ENCODE results near the gene CORO6. TPM values are rescaled to one million over a fixed set of nuclear protein-coding genes. Genes with fewer than 3 reads are reported as not detected.
A peak's percentile ranks its signal among the peaks of the same experiment; 100 is the strongest.

The CORO6 gene
- total and polyA plus RNA-seq, 2 experiments from 2014 or later, result 2.6 to 5.2 TPM

DNA sequence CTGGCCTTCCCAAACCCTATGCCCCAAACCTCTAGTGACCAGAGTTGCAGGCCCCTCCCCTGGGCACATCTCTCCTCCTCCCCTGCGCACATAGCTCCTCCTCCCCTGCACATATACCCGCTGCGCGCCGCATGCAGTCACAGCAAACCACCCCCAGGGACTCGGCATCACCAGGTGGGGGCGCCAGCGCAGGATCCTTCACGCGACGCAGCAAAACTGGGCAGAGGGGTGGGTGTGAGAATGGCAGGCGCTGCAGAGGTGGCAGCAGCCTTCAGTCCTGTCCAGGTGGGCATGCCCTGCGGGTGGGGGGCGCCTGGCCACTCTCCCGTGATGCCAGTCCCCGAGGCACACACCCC is 5.6 kb downstream of the CORO6 start:
- peak overlapping the region; percentile 93 for H2AFZ ChIP-seq
- H3K4me2 ChIP-seq, result peak overlapping the region; percentile 92
- 0 out of 2 replicates have a peak, but pooled peaks cover 4% of the 10 kb centered on the region for H3F3A ChIP-seq (replicated peaks; ENCODE audit: low read depth)
- no peak overlapping the region for H3K27ac Mint-ChIP-seq
- no peaks in the 10 kb centered on the region; the same call in 1 of the 3 replicates for H3K36me3 Mint-ChIP-seq (ENCODE audit: low read depth)
- H4K20me1 ChIP-seq (replicated peaks; ENCODE audit: insufficient read depth), result peaks cover 5% of the 10 kb centered on the region; the same call in 1 of the 2 replicates
- peaks cover 87% of the 10 kb centered on the region for H3K27me3 ChIP-seq (ENCODE audit: insufficient read depth)
- H3K4me3 Mint-ChIP-seq, result peak overlapping the region; percentile 78
- H3K9me3 Mint-ChIP-seq, result no peaks in the 10 kb centered on the region; the same call in 1 of the 3 replicates
- peaks cover 38% of the 10 kb centered on the region for H3K4me1 ChIP-seq (ENCODE audit: insufficient read depth)
- H3K4me1 Mint-ChIP-seq, result peaks cover 42% of the 10 kb centered on the region
- no peak overlapping the region for H3K27ac ChIP-seq (ENCODE audit: low read depth)
- no peaks in the 10 kb centered on the region for H3K9me2 ChIP-seq (ENCODE audit: insufficient read depth)
- 0 out of 2 replicates have a peak, but pooled peaks have one; percentile 22 for TF ChIP-seq POLR2AphosphoS5 (IDR thresholded peaks at IDR 0.05; ENCODE audit: low read depth)
- no peak for TF ChIP-seq NANOG (IDR thresholded peaks at IDR 0.05; ENCODE audit: borderline replicate concordance)
- no peak for TF ChIP-seq EZH2phosphoT487 (IDR thresholded peaks at IDR 0.05; ENCODE audit: unreplicated experiment)
- TF ChIP-seq, protein P1, sequence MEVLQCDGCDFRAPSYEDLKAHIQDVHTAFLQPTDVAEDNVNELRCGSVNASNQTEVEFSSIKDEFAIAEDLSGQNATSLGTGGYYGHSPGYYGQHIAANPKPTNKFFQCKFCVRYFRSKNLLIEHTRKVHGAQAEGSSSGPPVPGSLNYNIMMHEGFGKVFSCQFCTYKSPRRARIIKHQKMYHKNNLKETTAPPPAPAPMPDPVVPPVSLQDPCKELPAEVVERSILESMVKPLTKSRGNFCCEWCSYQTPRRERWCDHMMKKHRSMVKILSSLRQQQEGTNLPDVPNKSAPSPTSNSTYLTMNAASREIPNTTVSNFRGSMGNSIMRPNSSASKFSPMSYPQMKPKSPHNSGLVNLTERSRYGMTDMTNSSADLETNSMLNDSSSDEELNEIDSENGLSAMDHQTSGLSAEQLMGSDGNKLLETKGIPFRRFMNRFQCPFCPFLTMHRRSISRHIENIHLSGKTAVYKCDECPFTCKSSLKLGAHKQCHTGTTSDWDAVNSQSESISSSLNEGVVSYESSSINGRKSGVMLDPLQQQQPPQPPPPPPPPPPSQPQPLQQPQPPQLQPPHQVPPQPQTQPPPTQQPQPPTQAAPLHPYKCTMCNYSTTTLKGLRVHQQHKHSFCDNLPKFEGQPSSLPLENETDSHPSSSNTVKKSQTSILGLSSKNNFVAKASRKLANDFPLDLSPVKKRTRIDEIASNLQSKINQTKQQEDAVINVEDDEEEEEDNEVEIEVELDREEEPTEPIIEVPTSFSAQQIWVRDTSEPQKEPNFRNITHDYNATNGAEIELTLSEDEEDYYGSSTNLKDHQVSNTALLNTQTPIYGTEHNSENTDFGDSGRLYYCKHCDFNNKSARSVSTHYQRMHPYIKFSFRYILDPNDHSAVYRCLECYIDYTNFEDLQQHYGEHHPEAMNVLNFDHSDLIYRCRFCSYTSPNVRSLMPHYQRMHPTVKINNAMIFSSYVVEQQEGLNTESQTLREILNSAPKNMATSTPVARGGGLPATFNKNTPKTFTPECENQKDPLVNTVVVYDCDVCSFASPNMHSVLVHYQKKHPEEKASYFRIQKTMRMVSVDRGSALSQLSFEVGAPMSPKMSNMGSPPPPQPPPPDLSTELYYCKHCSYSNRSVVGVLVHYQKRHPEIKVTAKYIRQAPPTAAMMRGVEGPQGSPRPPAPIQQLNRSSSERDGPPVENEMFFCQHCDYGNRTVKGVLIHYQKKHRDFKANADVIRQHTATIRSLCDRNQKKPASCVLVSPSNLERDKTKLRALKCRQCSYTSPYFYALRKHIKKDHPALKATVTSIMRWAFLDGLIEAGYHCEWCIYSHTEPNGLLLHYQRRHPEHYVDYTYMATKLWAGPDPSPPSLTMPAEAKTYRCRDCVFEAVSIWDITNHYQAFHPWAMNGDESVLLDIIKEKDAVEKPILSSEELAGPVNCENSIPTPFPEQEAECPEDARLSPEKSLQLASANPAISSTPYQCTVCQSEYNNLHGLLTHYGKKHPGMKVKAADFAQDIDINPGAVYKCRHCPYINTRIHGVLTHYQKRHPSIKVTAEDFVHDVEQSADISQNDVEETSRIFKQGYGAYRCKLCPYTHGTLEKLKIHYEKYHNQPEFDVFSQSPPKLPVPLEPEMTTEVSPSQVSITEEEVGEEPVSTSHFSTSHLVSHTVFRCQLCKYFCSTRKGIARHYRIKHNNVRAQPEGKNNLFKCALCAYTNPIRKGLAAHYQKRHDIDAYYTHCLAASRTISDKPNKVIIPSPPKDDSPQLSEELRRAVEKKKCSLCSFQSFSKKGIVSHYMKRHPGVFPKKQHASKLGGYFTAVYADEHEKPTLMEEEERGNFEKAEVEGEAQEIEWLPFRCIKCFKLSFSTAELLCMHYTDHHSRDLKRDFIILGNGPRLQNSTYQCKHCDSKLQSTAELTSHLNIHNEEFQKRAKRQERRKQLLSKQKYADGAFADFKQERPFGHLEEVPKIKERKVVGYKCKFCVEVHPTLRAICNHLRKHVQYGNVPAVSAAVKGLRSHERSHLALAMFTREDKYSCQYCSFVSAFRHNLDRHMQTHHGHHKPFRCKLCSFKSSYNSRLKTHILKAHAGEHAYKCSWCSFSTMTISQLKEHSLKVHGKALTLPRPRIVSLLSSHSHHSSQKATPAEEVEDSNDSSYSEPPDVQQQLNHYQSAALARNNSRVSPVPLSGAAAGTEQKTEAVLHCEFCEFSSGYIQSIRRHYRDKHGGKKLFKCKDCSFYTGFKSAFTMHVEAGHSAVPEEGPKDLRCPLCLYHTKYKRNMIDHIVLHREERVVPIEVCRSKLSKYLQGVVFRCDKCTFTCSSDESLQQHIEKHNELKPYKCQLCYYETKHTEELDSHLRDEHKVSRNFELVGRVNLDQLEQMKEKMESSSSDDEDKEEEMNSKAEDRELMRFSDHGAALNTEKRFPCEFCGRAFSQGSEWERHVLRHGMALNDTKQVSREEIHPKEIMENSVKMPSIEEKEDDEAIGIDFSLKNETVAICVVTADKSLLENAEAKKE (CRISPR knock-in tag; IDR thresholded peaks at IDR 0.05), result no peak
- no peak for TF ChIP-seq JUNB (IDR thresholded peaks at IDR 0.05; ENCODE audit: unreplicated experiment)
- TF ChIP-seq ZNF114 (CRISPR knock-in tag; IDR thresholded peaks at IDR 0.05), result no peak
- TF ChIP-seq STAT1 (IDR thresholded peaks at IDR 0.05; ENCODE audit: unreplicated experiment), result no peak
- TF ChIP-seq, protein P2, sequence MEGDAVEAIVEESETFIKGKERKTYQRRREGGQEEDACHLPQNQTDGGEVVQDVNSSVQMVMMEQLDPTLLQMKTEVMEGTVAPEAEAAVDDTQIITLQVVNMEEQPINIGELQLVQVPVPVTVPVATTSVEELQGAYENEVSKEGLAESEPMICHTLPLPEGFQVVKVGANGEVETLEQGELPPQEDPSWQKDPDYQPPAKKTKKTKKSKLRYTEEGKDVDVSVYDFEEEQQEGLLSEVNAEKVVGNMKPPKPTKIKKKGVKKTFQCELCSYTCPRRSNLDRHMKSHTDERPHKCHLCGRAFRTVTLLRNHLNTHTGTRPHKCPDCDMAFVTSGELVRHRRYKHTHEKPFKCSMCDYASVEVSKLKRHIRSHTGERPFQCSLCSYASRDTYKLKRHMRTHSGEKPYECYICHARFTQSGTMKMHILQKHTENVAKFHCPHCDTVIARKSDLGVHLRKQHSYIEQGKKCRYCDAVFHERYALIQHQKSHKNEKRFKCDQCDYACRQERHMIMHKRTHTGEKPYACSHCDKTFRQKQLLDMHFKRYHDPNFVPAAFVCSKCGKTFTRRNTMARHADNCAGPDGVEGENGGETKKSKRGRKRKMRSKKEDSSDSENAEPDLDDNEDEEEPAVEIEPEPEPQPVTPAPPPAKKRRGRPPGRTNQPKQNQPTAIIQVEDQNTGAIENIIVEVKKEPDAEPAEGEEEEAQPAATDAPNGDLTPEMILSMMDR (conservative IDR thresholded peaks at IDR 0.05; ENCODE audit: low read depth in 2 of 2), result peak; percentile 77 to 94
- TF ChIP-seq, protein P3, sequence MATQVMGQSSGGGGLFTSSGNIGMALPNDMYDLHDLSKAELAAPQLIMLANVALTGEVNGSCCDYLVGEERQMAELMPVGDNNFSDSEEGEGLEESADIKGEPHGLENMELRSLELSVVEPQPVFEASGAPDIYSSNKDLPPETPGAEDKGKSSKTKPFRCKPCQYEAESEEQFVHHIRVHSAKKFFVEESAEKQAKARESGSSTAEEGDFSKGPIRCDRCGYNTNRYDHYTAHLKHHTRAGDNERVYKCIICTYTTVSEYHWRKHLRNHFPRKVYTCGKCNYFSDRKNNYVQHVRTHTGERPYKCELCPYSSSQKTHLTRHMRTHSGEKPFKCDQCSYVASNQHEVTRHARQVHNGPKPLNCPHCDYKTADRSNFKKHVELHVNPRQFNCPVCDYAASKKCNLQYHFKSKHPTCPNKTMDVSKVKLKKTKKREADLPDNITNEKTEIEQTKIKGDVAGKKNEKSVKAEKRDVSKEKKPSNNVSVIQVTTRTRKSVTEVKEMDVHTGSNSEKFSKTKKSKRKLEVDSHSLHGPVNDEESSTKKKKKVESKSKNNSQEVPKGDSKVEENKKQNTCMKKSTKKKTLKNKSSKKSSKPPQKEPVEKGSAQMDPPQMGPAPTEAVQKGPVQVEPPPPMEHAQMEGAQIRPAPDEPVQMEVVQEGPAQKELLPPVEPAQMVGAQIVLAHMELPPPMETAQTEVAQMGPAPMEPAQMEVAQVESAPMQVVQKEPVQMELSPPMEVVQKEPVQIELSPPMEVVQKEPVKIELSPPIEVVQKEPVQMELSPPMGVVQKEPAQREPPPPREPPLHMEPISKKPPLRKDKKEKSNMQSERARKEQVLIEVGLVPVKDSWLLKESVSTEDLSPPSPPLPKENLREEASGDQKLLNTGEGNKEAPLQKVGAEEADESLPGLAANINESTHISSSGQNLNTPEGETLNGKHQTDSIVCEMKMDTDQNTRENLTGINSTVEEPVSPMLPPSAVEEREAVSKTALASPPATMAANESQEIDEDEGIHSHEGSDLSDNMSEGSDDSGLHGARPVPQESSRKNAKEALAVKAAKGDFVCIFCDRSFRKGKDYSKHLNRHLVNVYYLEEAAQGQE (IDR thresholded peaks at IDR 0.05; ENCODE audit: unreplicated experiment), result no peak
- TF ChIP-seq CREB1 (CRISPR knock-in tag; IDR thresholded peaks at IDR 0.05; ENCODE audit: low read depth), result peak; percentile 38; the same call in 1 of the 2 replicates
- no peak for TF ChIP-seq EZH2 (IDR thresholded peaks at IDR 0.05; ENCODE audit: low read depth, unreplicated experiment)
- TF ChIP-seq, protein P4, sequence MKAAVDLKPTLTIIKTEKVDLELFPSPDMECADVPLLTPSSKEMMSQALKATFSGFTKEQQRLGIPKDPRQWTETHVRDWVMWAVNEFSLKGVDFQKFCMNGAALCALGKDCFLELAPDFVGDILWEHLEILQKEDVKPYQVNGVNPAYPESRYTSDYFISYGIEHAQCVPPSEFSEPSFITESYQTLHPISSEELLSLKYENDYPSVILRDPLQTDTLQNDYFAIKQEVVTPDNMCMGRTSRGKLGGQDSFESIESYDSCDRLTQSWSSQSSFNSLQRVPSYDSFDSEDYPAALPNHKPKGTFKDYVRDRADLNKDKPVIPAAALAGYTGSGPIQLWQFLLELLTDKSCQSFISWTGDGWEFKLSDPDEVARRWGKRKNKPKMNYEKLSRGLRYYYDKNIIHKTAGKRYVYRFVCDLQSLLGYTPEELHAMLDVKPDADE (IDR thresholded peaks at IDR 0.05), result no peak
- no peak for TF ChIP-seq ZNF331 (CRISPR knock-in tag; IDR thresholded peaks at IDR 0.05; ENCODE audit: low read depth)
- peak; percentile 21 for ATAC-seq
- H3K36me3 ChIP-seq (ENCODE audit: insufficient read depth), result no peaks in the 10 kb centered on the region
- H3K27me3 Mint-ChIP-seq (ENCODE audit: insufficient read depth, low read depth, poor library complexity), result peaks cover 67% of the 10 kb centered on the region
- DNase-seq (ENCODE audit: low spot score), result peak; percentile 95
- peak overlapping the region; percentile 67 for H3K4me3 ChIP-seq
- H3K79me2 ChIP-seq (replicated peaks; ENCODE audit: insufficient read depth), result no peaks in the 10 kb centered on the region
